ENCODE data around the gene NES.
A peak's percentile ranks its signal among the peaks of the same experiment; 100 is the strongest.

- peak; percentile 87 for TF ChIP-seq EZH2 (IDR thresholded peaks at IDR 0.05; ENCODE audit: insufficient read depth, poor library complexity, severe bottlenecking)
- 0 out of 2 replicates have a peak, but pooled peaks have one; percentile 27 for TF ChIP-seq EZH2phosphoT487 (IDR thresholded peaks at IDR 0.05; ENCODE audit: insufficient read depth, low read depth)
Observed at GRCh38 chr1:156656806-156657740, 20.1 kb downstream of the NES start.
